Measurements from ENCODE around the gene MOCOS. TPM values are rescaled to one million over a fixed set of nuclear protein-coding genes. Genes with fewer than 3 reads are reported as not detected.
"Not testable (repeated sequence)": the region's sequence is repeated elsewhere in the genome, so short reads cannot be mapped to it uniquely, and the experiment has no call there.

MOCOS gene
- total RNA-seq, 1 donor from 2014 or later = 7.0 TPM

- no peak for DNase-seq (ENCODE audit: low spot score)
Observed at GRCh38 chr18:36199691-36200295, 12.5 kb downstream of the MOCOS start.

GRCh38 chr18:36200354-36200771, 13.1 kb downstream of the MOCOS start:
- no peak for DNase-seq (ENCODE audit: low spot score)

- DNase-seq (ENCODE audit: low spot score) = no peak
Observed at GRCh38 chr18:36201765-36202164, 14.5 kb downstream of the MOCOS start.

- no peak for DNase-seq (ENCODE audit: low spot score)
Observed at GRCh38 chr18:36203360-36203895, 16.1 kb downstream of the MOCOS start.

- DNase-seq (ENCODE audit: low spot score) = no peak
Observed at GRCh38 chr18:36205166-36205565, 17.9 kb downstream of the MOCOS start.

- no peak for DNase-seq (ENCODE audit: low spot score)
Observed at GRCh38 chr18:36207303-36207702, 20.0 kb downstream of the MOCOS start.

GRCh38 chr18:36207969-36208368, 20.7 kb downstream of the MOCOS start:
- not testable (repeated sequence) for DNase-seq (ENCODE audit: low spot score)

GRCh38 chr18:36211612-36212065, 24.3 kb downstream of the MOCOS start:
- no peak for DNase-seq (ENCODE audit: low spot score)

GRCh38 chr18:36212301-36213171, 25.2 kb downstream of the MOCOS start:
- peak; percentile 24 for DNase-seq (ENCODE audit: low spot score)

GRCh38 chr18:36214811-36215210, 27.5 kb downstream of the MOCOS start:
- no peak for DNase-seq (ENCODE audit: low spot score)

GRCh38 chr18:36215577-36215976, 28.3 kb downstream of the MOCOS start:
- DNase-seq (ENCODE audit: low spot score) = no peak

- DNase-seq (ENCODE audit: low spot score) = no peak
Observed at GRCh38 chr18:36217348-36217747, 30.1 kb downstream of the MOCOS start.

GRCh38 chr18:36229188-36229587, 41.9 kb downstream of the MOCOS start:
- no peak for DNase-seq (ENCODE audit: low spot score)

- not testable (repeated sequence) for DNase-seq (ENCODE audit: low spot score)
Observed at GRCh38 chr18:36240510-36240909, 53.2 kb downstream of the MOCOS start.

GRCh38 chr18:36241831-36242230, 54.5 kb downstream of the MOCOS start:
- no peak for DNase-seq (ENCODE audit: low spot score)

- DNase-seq (ENCODE audit: low spot score) = no peak
Observed at GRCh38 chr18:36247036-36247435, 59.7 kb downstream of the MOCOS start.

GRCh38 chr18:36249392-36249791, 62.1 kb downstream of the MOCOS start:
- no peak for DNase-seq (ENCODE audit: low spot score)

- no peak for DNase-seq (ENCODE audit: low spot score)
Observed at GRCh38 chr18:36250827-36251226, 63.5 kb downstream of the MOCOS start.

GRCh38 chr18:36255072-36255698, 67.9 kb downstream of the MOCOS start:
- DNase-seq (ENCODE audit: low spot score) = no peak

GRCh38 chr18:36256094-36256493, 68.8 kb downstream of the MOCOS start:
- no peak for DNase-seq (ENCODE audit: low spot score)

- DNase-seq (ENCODE audit: low spot score) = no peak
Observed at GRCh38 chr18:36262971-36263370, 75.7 kb downstream of the MOCOS start.

- DNase-seq (ENCODE audit: low spot score) = no peak
Observed at GRCh38 chr18:36264283-36264682, 77.0 kb downstream of the MOCOS start.
